MM.1S (cell line): ENCODE data around the gene ADH1B.

Source experiments
- DNase-seq: peaks from one replicate; pipeline ENCODE4 v3.0.0-alpha.2; 2015
- H2AFZ ChIP-seq: fragments of 300-600 bp; sonication (generic); 2 replicates; pipeline ENCODE4 v1.6.0; 2016; ENCODE audit warnings: antibody characterized with exemption, low read length
- H3F3A ChIP-seq: fragments of 300-600 bp; sonication (generic); 2 replicates; pipeline ENCODE4 v1.6.1; 2016; ENCODE audit warnings: mild to moderate bottlenecking, antibody characterized with exemption, low read length, moderate library complexity, mixed read lengths; ENCODE audit not compliant: insufficient read depth
- H3K27ac ChIP-seq: fragments of 300-600 bp; sonication (generic); 2 replicates; pipeline ENCODE4 v1.5.1; 2016; ENCODE audit warnings: mild to moderate bottlenecking, low read length
- H3K27me3 ChIP-seq: fragments of 300-600 bp; sonication (generic); replicated peaks from 2 replicates; pipeline ENCODE4 v1.6.0; 2016; ENCODE audit warnings: low read length; ENCODE audit not compliant: insufficient read depth
- H3K36me3 ChIP-seq: fragments of 300-600 bp; sonication (generic); replicated peaks from 2 replicates; pipeline ENCODE4 v1.6.1; 2016; ENCODE audit warnings: mild to moderate bottlenecking, low read length, mixed read lengths; ENCODE audit not compliant: insufficient read depth
- H3K4me1 ChIP-seq: fragments of 300-600 bp; sonication (generic); 2 replicates; pipeline ENCODE4 v1.6.1; 2016; ENCODE audit warnings: low read length, mixed read lengths
- H3K4me2 ChIP-seq: fragments of 300-600 bp; sonication (generic); 2 replicates; pipeline ENCODE4 v1.6.0; 2016; ENCODE audit warnings: low read depth, low read length
- H3K4me3 ChIP-seq: fragments of 300-600 bp; sonication (generic); 2 replicates; pipeline ENCODE4 v1.5.1; 2016; ENCODE audit warnings: low read length, mixed read lengths
- H3K79me2 ChIP-seq: fragments of 300-600 bp; sonication (generic); 2 replicates; pipeline ENCODE4 v1.6.1; 2016; ENCODE audit warnings: mixed run types, low read length, mixed read lengths
- H3K9ac ChIP-seq: fragments of 300-600 bp; sonication (generic); 2 replicates; pipeline ENCODE4 v1.6.1; 2016; ENCODE audit warnings: low read length, mixed read lengths
- H3K9me2 ChIP-seq: fragments of 300-600 bp; sonication (generic); replicated peaks from 2 replicates; pipeline ENCODE4 v1.6.1; 2016; ENCODE audit warnings: mild to moderate bottlenecking, low read length, mixed read lengths; ENCODE audit not compliant: insufficient read depth
- H3K9me3 ChIP-seq: fragments of 300-600 bp; sonication (generic); replicated peaks from 2 replicates; pipeline ENCODE4 v1.6.1; 2016; ENCODE audit warnings: mild to moderate bottlenecking, low read length, mixed read lengths; ENCODE audit not compliant: insufficient read depth
- H4K20me1 ChIP-seq: fragments of 300-600 bp; sonication (generic); 2 replicates; pipeline ENCODE4 v1.6.1; 2016; ENCODE audit warnings: mild to moderate bottlenecking, low read length, moderate library complexity, mixed read lengths; ENCODE audit not compliant: insufficient read depth
- EZH2 ChIP-seq: fragments of 300-600 bp; sonication (generic); optimal IDR thresholded peaks from 2 replicates; pipeline ENCODE3; 2017; ENCODE audit warnings: low read depth, mild to moderate bottlenecking, antibody characterized with exemption, low read length, mixed read lengths
- EZH2phosphoT487 ChIP-seq: fragments of 300-600 bp; sonication (generic); IDR thresholded peaks from 2 replicates; pipeline ENCODE4 v1.6.1; 2018; ENCODE audit warnings: antibody characterized with exemption, low read length
- TF ChIP-seq, protein P1 (sequence below): fragments of 300-600 bp; sonication (generic); IDR thresholded peaks from 2 replicates; pipeline ENCODE4 v1.5.1; 2016; ENCODE audit warnings: antibody characterized with exemption, low read length, mixed read lengths

ADH1B gene

DNA sequence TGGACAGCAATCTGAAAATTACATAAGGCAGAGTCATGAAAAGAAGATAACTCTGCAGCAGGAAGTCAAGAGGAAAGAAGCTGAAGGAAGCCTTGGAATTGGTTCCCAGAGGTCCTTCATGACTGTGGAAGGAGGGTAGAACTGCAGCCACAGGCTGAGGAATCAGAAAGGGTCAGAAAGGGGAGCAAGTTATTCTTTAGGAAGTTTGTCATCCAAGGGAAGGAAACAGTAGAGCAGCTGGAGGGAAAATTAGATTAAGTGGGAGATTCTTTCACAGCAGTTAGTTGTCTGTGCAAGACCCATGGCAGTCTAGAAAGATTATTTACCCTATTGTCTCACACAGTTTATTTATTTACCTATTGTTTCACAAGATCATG, 40.7 kb upstream of the ADH1B start:
- Histone ChIP-seq H3F3A (no peaks in the 10 kb centered on the region), H3K9me2 (no peaks in the 10 kb centered on the region), H3K36me3 (no peaks in the 10 kb centered on the region), H3K79me2 (no peaks in the 10 kb centered on the region), H3K4me3 (no peak overlapping the region), H3K27me3 (no peaks in the 10 kb centered on the region), H2AFZ (no peak overlapping the region), H3K9me3 (no peaks in the 10 kb centered on the region), H3K4me1 (no peaks in the 10 kb centered on the region), H3K9ac (no peak overlapping the region), H3K4me2 (no peak overlapping the region), H3K27ac (no peak overlapping the region), H4K20me1 (no peaks in the 10 kb centered on the region)
- TF ChIP-seq EZH2phosphoT487 (no peak), EZH2 (no peak)
- TF ChIP-seq, protein P1, sequence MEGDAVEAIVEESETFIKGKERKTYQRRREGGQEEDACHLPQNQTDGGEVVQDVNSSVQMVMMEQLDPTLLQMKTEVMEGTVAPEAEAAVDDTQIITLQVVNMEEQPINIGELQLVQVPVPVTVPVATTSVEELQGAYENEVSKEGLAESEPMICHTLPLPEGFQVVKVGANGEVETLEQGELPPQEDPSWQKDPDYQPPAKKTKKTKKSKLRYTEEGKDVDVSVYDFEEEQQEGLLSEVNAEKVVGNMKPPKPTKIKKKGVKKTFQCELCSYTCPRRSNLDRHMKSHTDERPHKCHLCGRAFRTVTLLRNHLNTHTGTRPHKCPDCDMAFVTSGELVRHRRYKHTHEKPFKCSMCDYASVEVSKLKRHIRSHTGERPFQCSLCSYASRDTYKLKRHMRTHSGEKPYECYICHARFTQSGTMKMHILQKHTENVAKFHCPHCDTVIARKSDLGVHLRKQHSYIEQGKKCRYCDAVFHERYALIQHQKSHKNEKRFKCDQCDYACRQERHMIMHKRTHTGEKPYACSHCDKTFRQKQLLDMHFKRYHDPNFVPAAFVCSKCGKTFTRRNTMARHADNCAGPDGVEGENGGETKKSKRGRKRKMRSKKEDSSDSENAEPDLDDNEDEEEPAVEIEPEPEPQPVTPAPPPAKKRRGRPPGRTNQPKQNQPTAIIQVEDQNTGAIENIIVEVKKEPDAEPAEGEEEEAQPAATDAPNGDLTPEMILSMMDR: no peak
- no peak for DNase-seq

DNA sequence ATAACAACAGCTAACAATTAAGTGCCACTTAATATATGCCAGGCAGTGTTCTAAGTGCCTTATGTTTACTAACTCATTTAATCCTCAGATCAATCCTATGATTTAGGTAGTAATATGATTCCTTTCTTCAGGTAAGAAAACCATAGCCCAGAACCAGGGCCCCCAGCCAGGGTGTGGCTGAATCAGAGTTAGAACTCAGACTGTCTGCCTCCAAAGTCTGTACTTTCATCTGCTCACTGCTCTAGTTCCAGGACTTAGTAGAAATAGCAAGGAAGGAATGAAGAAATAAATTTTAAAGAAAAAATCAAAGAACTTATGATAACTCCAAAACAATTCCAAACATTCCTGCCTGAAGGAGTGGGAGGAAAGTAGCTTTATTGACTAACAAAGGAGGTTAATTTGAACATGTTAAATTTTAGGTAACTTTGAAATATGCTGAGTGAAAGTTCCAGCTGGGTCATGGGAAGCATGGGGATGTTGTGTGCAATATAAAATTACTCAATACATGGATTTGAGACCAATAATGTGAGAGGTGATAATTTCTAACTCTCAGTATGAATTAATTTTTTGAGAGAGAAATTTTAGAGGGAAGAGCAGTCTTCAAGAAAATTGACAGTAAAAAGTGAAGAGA, 40.2 kb upstream of the ADH1B start:
- H3K27ac ChIP-seq: no peak overlapping the region
- DNase-seq: no peak
- H3K4me1 ChIP-seq: no peaks in the 10 kb centered on the region
- H3K79me2 ChIP-seq: no peaks in the 10 kb centered on the region
- H3F3A ChIP-seq: no peaks in the 10 kb centered on the region
- H4K20me1 ChIP-seq: no peaks in the 10 kb centered on the region
- no peak overlapping the region for H2AFZ ChIP-seq
- no peaks in the 10 kb centered on the region for H3K9me3 ChIP-seq
- no peaks in the 10 kb centered on the region for H3K27me3 ChIP-seq
- TF ChIP-seq EZH2 (no peak), EZH2phosphoT487 (no peak)
- TF ChIP-seq, protein P1: no peak
- H3K4me2 ChIP-seq: no peak overlapping the region
- no peaks in the 10 kb centered on the region for H3K36me3 ChIP-seq
- no peaks in the 10 kb centered on the region for H3K9me2 ChIP-seq
- H3K9ac ChIP-seq: no peak overlapping the region
- H3K4me3 ChIP-seq: no peak overlapping the region

DNA sequence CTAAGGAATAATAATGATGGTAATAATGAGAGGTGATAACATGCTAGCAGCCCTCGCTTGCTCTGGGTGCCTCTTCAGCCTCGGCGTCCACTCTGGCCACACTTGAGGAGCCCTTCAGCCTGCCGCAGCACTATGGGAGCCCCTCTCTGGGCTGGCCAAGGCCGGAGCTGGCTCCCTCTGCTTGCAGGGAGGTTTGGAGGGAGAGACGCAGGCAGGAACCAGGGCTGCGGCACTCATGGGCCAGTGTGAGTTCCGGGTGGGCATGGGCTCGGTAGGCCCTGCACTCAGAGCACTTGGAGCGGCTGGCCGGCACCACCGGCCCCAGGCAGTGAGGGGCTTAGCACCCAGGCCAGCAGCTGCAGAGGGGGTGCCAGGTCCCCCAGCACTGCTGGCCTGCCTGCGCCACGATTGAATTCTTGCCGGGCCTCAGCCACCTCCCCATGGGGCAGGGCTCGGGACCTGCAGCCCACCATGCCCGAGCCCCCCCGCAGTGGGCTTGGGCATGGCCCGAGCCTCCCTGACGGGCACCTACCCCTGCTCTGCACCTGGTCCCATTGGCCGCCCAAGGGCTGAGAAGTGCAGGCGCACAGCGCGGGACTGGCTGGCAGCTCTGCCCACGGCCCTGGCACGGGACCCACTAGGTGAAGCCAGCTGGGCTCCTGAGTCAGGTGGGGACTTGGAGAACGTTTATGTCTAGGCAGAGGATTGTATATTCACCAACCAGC, 38.4 kb upstream of the ADH1B start:
- no peak for DNase-seq
- Histone ChIP-seq H3K9me2 (no peaks in the 10 kb centered on the region), H3K36me3 (no peaks in the 10 kb centered on the region), H3K4me2 (no peak overlapping the region), H3K4me3 (no peak overlapping the region), H3K9me3 (no peaks in the 10 kb centered on the region), H3K27me3 (no peaks in the 10 kb centered on the region), H4K20me1 (no peaks in the 10 kb centered on the region), H3K79me2 (no peaks in the 10 kb centered on the region), H3K27ac (no peak overlapping the region), H2AFZ (no peak overlapping the region), H3K9ac (no peak overlapping the region), H3K4me1 (no peaks in the 10 kb centered on the region), H3F3A (no peaks in the 10 kb centered on the region)
- TF ChIP-seq, protein P1: no peak
- TF ChIP-seq EZH2phosphoT487: no peak
- no peak for TF ChIP-seq EZH2
